Choroid plexus epithelial cell (primary cell): ENCODE data around the gene AKT2.

Experiments used
- DNase-seq: peaks from one replicate; pipeline ENCODE4 v3.0.0-alpha.2; 2010; ENCODE audit warnings: low read depth
- H3K4me3 ChIP-seq: 2 replicates; pipeline ENCODE4 v1.5.1; 2011; ENCODE audit warnings: low read depth, mild to moderate bottlenecking, control low read depth, low read length, moderate library complexity
- TF ChIP-seq, protein P1 (sequence below): conservative IDR thresholded peaks from 2 replicates; pipeline ENCODE4 v1.5.1; 2011; ENCODE audit warnings: low read depth, mild to moderate bottlenecking, control low read depth, inconsistent platforms, low read length, moderate library complexity

Gene AKT2

DNA sequence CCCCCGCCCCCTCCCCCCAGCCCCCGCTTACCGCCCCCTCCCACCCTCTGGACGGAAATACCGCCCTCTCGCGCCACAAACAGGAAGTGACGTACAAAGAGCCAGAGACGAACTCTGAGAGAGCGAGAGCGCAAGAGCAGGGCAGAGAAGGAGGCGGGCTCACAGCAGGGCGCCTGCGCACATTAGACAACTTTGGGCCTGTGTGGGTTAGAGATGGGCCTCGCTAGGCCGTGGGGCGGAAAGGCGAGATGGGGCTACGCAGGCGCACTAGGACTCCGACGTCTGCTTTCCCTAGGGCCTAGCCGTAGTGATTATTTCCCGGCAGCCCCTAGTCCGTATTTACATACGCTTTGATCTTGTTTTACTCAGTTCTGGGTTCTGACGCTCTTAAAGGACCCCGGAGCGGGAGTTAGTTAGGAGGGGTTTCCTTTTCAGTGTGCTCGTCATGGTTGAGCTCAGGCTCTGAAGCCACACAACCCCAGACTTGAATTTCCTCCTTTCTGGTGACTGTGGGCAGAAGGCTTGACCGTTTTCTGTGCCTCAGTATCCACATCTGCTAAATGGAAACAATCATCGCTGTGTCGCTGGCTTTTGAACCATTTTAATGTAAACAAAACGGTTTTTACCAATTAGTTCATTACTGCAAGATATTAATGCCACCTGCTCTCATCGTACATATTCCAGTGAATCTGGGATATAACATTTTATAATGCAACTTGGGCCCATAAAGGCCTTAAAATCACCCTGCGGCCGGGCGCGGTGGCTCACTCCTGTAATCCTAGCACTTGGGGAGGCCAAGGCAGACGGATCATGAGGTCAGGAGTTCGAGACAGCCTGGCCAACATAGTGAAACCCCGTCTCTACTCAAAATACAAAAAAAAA is 449 bp upstream of the AKT2 start:
- peak; percentile 100 for DNase-seq
- TF ChIP-seq, protein P1, sequence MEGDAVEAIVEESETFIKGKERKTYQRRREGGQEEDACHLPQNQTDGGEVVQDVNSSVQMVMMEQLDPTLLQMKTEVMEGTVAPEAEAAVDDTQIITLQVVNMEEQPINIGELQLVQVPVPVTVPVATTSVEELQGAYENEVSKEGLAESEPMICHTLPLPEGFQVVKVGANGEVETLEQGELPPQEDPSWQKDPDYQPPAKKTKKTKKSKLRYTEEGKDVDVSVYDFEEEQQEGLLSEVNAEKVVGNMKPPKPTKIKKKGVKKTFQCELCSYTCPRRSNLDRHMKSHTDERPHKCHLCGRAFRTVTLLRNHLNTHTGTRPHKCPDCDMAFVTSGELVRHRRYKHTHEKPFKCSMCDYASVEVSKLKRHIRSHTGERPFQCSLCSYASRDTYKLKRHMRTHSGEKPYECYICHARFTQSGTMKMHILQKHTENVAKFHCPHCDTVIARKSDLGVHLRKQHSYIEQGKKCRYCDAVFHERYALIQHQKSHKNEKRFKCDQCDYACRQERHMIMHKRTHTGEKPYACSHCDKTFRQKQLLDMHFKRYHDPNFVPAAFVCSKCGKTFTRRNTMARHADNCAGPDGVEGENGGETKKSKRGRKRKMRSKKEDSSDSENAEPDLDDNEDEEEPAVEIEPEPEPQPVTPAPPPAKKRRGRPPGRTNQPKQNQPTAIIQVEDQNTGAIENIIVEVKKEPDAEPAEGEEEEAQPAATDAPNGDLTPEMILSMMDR = no peak
- peak overlapping the region; percentile 88 for H3K4me3 ChIP-seq

DNA sequence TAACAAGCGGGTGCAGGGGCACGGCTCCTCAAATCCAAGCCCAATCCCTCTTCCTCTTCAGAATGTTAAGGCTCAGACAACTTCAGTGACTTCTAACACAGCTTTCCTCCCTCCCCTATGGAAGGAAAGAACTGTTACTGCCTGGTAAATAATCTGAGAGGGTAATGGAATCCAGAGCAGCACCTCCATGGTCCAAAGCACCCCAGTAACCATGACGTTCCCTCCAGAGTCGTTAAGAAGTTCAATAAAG is 969 bp downstream of the AKT2 start:
- TF ChIP-seq, protein P1 = no peak
- peak; percentile 39 for DNase-seq
- peak overlapping the region; percentile 88 for H3K4me3 ChIP-seq

- DNase-seq = peak; percentile 35
- H3K4me3 ChIP-seq = peak overlapping the region; percentile 88
- TF ChIP-seq, protein P1 = no peak
Observed at GRCh38 chr19:40283414-40284250, 1.5 kb downstream of the AKT2 start.

DNA sequence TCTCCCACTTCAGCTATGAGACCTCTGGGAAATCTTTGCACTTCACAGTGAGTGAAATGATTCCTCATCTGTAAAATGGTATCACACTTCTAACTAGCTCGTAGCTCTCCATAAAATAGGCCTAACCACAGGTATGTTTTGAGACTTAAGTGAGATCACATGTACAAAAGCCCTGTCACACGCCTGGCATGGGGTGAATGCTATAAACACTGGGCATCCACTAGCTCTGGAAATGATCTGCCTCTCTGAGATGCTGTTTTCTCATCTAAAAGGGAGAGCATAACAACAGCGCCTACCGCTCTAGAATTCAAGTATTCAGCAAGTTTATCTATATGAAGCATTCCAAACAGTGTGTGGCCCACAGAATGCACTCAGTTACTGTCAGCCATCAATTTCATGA is 2.2 kb downstream of the AKT2 start:
- H3K4me3 ChIP-seq = no peak overlapping the region
- TF ChIP-seq, protein P1 = no peak
- peak; percentile 42 for DNase-seq

DNA sequence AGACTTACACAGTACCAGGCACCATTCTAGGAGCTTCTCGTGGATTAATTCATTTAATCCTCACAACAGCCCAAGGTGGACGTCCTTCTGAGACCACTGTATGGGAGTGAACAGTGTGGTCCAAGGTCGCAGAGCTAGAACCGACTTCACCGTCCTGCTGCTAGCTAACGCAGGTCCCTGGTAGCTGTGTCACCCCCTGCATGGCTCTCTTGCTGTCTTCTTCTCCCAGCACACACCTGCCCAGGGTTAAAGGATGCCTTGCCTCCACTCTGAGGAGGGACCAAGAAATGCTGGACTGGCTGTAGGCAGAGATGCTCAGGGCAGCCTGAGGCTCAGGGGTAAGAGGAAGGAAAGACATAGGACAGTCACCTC is 3.0 kb downstream of the AKT2 start:
- TF ChIP-seq, protein P1 = no peak
- no peak overlapping the region for H3K4me3 ChIP-seq
- no peak for DNase-seq

GRCh38 chr19:40281381-40282208 is 3.5 kb downstream of the AKT2 start:
- H3K4me3 ChIP-seq = no peak overlapping the region
- TF ChIP-seq, protein P1 = no peak
- no peak for DNase-seq
